HEK293 (cell line): ENCODE data around the gene RNF181.

Experiments used
- CTCF ChIA-PET: fragments of 350-600 bp; formaldehyde crosslinking; extraction: SDS; loops from one replicate; lab custom pipeline; 2021; ENCODE audit warnings: antibody characterized with exemption; lab: Yijun Ruan, JAX
- POLR2A ChIA-PET: fragments of 300-600 bp; formaldehyde crosslinking; extraction: SDS; loops from one replicate; lab custom pipeline; 2020; ENCODE audit warnings: antibody characterized with exemption, inconsistent platforms; lab: Yijun Ruan, JAX
- H3K27ac ChIP-seq: fragments of 200-500 bp; sonication (Bioruptor generic); 2 replicates; pipeline ENCODE4 v1.5.1; 2014; ENCODE audit warnings: low read depth, low read length, control low read depth, inconsistent platforms; ENCODE audit errors: extremely low read depth
- H3K36me3 ChIP-seq, 2 experiments: fragments of 200-500 bp in 1 of 2; sonication (Bioruptor generic) in 1 of 2; 1 replicate in 1 of 2; 2 replicates in 1 of 2; pipeline ENCODE4 v1.5.1; 2014 to 2017; ENCODE audit warnings: inconsistent platforms in 2 of 2, low read length in 2 of 2; ENCODE audit not compliant: control insufficient read depth in 2 of 2, insufficient read depth in 1 of 2
- H3K4me1 ChIP-seq: fragments of 200-500 bp; sonication (Bioruptor generic); 2 replicates; pipeline ENCODE4 v1.5.1; 2014; ENCODE audit warnings: mild to moderate bottlenecking, low read length, inconsistent platforms; ENCODE audit not compliant: control insufficient read depth, insufficient read depth
- H3K4me3 ChIP-seq: 2 replicates; pipeline ENCODE4 v1.5.1; 2011; ENCODE audit warnings: low read depth, mild to moderate bottlenecking, control low read depth, low read length, moderate library complexity
- H3K9me3 ChIP-seq: fragments of 200-500 bp; sonication (Bioruptor generic); 2 replicates; pipeline ENCODE4 v1.5.1; 2014; ENCODE audit warnings: low read depth, low read length, inconsistent platforms; ENCODE audit not compliant: control insufficient read depth, insufficient read depth
- ELK4 ChIP-seq: IDR thresholded peaks from 2 replicates; pipeline ENCODE4 v1.6.1; 2011; ENCODE audit warnings: mild to moderate bottlenecking, low read depth, low read length, borderline replicate concordance
- PRDM10 ChIP-seq: fragments of 450-650 bp; formaldehyde crosslinking; IDR thresholded peaks from 2 replicates; pipeline ENCODE4 v1.5.1; 2016; ENCODE audit warnings: missing biosample characterization, missing genetic modification characterization
- ZBTB26 ChIP-seq: fragments of 450-650 bp; formaldehyde crosslinking; optimal IDR thresholded peaks from 2 replicates; pipeline ENCODE3; 2016; ENCODE audit warnings: missing biosample characterization, mild to moderate bottlenecking, missing genetic modification characterization
- ZEB2 ChIP-seq: fragments of 450-650 bp; formaldehyde crosslinking; IDR thresholded peaks from 2 replicates; pipeline ENCODE4 v1.5.1; 2016; ENCODE audit warnings: missing biosample characterization, missing genetic modification characterization
- ZNF148 ChIP-seq: fragments of 450-650 bp; formaldehyde crosslinking; IDR thresholded peaks from 2 replicates; pipeline ENCODE4 v1.5.0; 2017; ENCODE audit warnings: missing biosample characterization, missing genetic modification characterization, borderline replicate concordance
- ZNF223 ChIP-seq: fragments of 450-650 bp; formaldehyde crosslinking; IDR thresholded peaks from 2 replicates; pipeline ENCODE4 v1.5.1; 2016; ENCODE audit warnings: missing biosample characterization, missing genetic modification characterization
- ZNF501 ChIP-seq: fragments of 450-650 bp; formaldehyde crosslinking; IDR thresholded peaks from 2 replicates; pipeline ENCODE4 v1.5.1; 2016; ENCODE audit warnings: missing biosample characterization, missing genetic modification characterization
- ZNF580 ChIP-seq: fragments of 450-650 bp; formaldehyde crosslinking; IDR thresholded peaks from 2 replicates; pipeline ENCODE4 v1.5.1; 2016; ENCODE audit warnings: missing biosample characterization, missing genetic modification characterization
- ZNF692 ChIP-seq: fragments of 450-650 bp; formaldehyde crosslinking; IDR thresholded peaks from 2 replicates; pipeline ENCODE4 v1.5.1; 2016; ENCODE audit warnings: missing biosample characterization, missing genetic modification characterization
- ZSCAN18 ChIP-seq: fragments of 450-650 bp; formaldehyde crosslinking; IDR thresholded peaks from 2 replicates; pipeline ENCODE4 v1.5.1; 2016; ENCODE audit warnings: missing biosample characterization, missing genetic modification characterization
- ZSCAN5A ChIP-seq: fragments of 450-650 bp; formaldehyde crosslinking; IDR thresholded peaks from 2 replicates; pipeline ENCODE4 v1.5.1; 2016; ENCODE audit warnings: missing biosample characterization, missing genetic modification characterization

The RNF181 gene

GRCh38 chr2:85607268-85608215 lies 12.0 kb downstream of the RNF181 start (continued):
- TF ChIP-seq ELK4 (no peak), ZBTB26 (tag by site-specific recombination) (no peak), ZNF692 (tag by site-specific recombination) (no peak), ZNF223 (tag by site-specific recombination) (no peak)

- H3K4me3 ChIP-seq: peak overlapping the region; percentile 79
- POLR2A ChIA-PET: interaction anchor here (0.6 to 1.8 kb wide), 15 partner anchors 9 to 257 kb away, joined by 3 to 31 read pairs (median 4); partner anchors contain the start of genes ELMOD3, MAT2A, RETSAT and RNF181
- CTCF ChIA-PET: interaction anchor here (0.9 to 1.2 kb wide), 2 partner anchors 11 to 61 kb away, joined by 3 read pairs; no protein-coding TSS in a partner anchor
- no peak for TF ChIP-seq ZEB2 (tag by site-specific recombination)
- peak; percentile 71 for TF ChIP-seq PRDM10
- H3K36me3 ChIP-seq: peaks cover 8 to 32% of the 10 kb centered on the region in 2 experiments; a peak in 2 of 3 replicates
- peak overlapping the region; percentile 89; the same call in 1 of the 2 replicates for H3K27ac ChIP-seq
- H3K9me3 ChIP-seq: no peaks in the 10 kb centered on the region
- H3K4me1 ChIP-seq: peaks cover 1% of the 10 kb centered on the region
These were observed 15.7 kb downstream of the RNF181 start for GRCh38 chr2:85611217-85611704.

- Histone ChIP-seq H3K36me3 (peaks cover 4 to 32% of the 10 kb centered on the region in 2 experiments; a peak in 2 of 3 replicates), H3K4me3 (peak within 1 kb of the TSS; percentile 79), H3K4me1 (peaks cover under 1% of the 10 kb centered on the region; the same call in 1 of the 2 replicates), H3K9me3 (no peaks in the 10 kb centered on the region), H3K27ac (peak within 1 kb of the TSS; percentile 89)
- POLR2A ChIA-PET: interaction anchor here (0.6 to 1.8 kb wide), 17 partner anchors 9 to 258 kb away, joined by 3 to 31 read pairs (median 4); partner anchors contain the start of genes ELMOD3, MAT2A, RETSAT and RNF181
- CTCF ChIA-PET: interaction anchor here (0.9 to 1.2 kb wide), 2 partner anchors 10 to 61 kb away, joined by 3 read pairs; no protein-coding TSS in a partner anchor
- TF ChIP-seq ZSCAN5A (tag by site-specific recombination) (peak; percentile 74; the same call in 1 of the 2 replicates), ZSCAN18 (no peak), ZNF501 (tag by site-specific recombination) (peak; percentile 50; the same call in 1 of the 2 replicates), ZNF580 (0 out of 2 replicates have a peak, but pooled peaks have one; percentile 35), ZNF148 (tag by site-specific recombination) (no peak)
These were observed 16.4 kb downstream of the RNF181 start, which contains the start of gene C2orf68 for GRCh38 chr2:85611705-85612587. Gene C2orf68 (minus strand): TSS chr2:85612066. CDS start chr2:85611984, 82 bp downstream.
